ENCODE data around the gene HEY2.

HEY2 gene

GRCh38 chr6:125745281-125746018 lies 4.0 kb upstream of the HEY2 start:
- no peak for DNase-seq

- DNase-seq, result no peak
Observed at GRCh38 chr6:125746019-125746414, 3.4 kb upstream of the HEY2 start.

GRCh38 chr6:125746731-125747588 lies 2.5 kb upstream of the HEY2 start:
- peak; percentile 13 to 33 (median 19) for DNase-seq

- DNase-seq, result no peak
Observed at GRCh38 chr6:125747589-125748405, 1.6 kb upstream of the HEY2 start.

- no peak for DNase-seq
Observed at GRCh38 chr6:125748406-125749172, 843 bp upstream of the HEY2 start.

GRCh38 chr6:125749865-125750691 lies 646 bp downstream of the HEY2 start:
- no peak for DNase-seq

- no peak for DNase-seq
Observed at GRCh38 chr6:125750692-125751333, 1.4 kb downstream of the HEY2 start.

GRCh38 chr6:125751334-125751916 lies 2.0 kb downstream of the HEY2 start:
- no peak for DNase-seq

- DNase-seq, result no peak
Observed at GRCh38 chr6:125752773-125753172, 3.3 kb downstream of the HEY2 start.

- DNase-seq, result no peak
Observed at GRCh38 chr6:125753218-125753936, 3.9 kb downstream of the HEY2 start.

- DNase-seq, result no peak
Observed at GRCh38 chr6:125753937-125754259, 4.5 kb downstream of the HEY2 start.

GRCh38 chr6:125754566-125754965 lies 5.1 kb downstream of the HEY2 start:
- no peak for DNase-seq

GRCh38 chr6:125759184-125759902 lies 9.9 kb downstream of the HEY2 start:
- DNase-seq, result no peak

GRCh38 chr6:125759959-125760457 lies 10.6 kb downstream of the HEY2 start:
- no peak for DNase-seq

- DNase-seq, result no peak
Observed at GRCh38 chr6:125764121-125764671, 14.8 kb downstream of the HEY2 start.

- DNase-seq, result no peak
Observed at GRCh38 chr6:125765944-125766343, 16.5 kb downstream of the HEY2 start.

GRCh38 chr6:125766641-125767040 lies 17.2 kb downstream of the HEY2 start:
- DNase-seq, result no peak

- no peak for DNase-seq
Observed at GRCh38 chr6:125769147-125769783, 19.8 kb downstream of the HEY2 start.
